Breast epithelium (tissue), 4 donors: ENCODE results near the gene ZNF454. TPM values are rescaled to one million over a fixed set of nuclear protein-coding genes. Genes with fewer than 3 reads are reported as not detected.

ENCODE experiments used
- DNase-seq, 2 donors: peaks; one replicate each; pipeline ENCODE4 v3.0.0-alpha.2; 2019; ENCODE audit warnings: low spot score in 2 of 2
- H3K27ac ChIP-seq, 2 donors: fragments of 200-600 bp; sonication (generic) in 1 of 2; one replicate each; pipeline ENCODE4 v1.5.1; 2016 to 2019; ENCODE audit warnings: mild to moderate bottlenecking in 1 of 2
- H3K27me3 ChIP-seq, 2 donors: fragments of 200-600 bp; sonication (generic) in 1 of 2; one replicate each; pipeline versions ENCODE4 v1.5.1 to v1.6.0; 2017 to 2019; ENCODE audit warnings: control low read depth in 1 of 2, mild to moderate bottlenecking in 1 of 2
- H3K36me3 ChIP-seq: fragments of 200-600 bp; one replicate; pipeline ENCODE4 v1.5.1; 2019
- H3K4me1 ChIP-seq, 2 donors: fragments of 200-600 bp; sonication (generic); one replicate each; pipeline ENCODE4 v1.5.1; 2016 to 2019; ENCODE audit warnings: control low read depth in 1 of 2
- H3K4me3 ChIP-seq, 3 donors: fragments of 200-600 bp; sonication (generic); 1 replicate in 2 of 3; 2 replicates in 1 of 3; pipeline ENCODE4 v1.5.1; 2016 to 2019; ENCODE audit warnings: mild to moderate bottlenecking in 3 of 3, moderate library complexity in 2 of 3
- H3K9me3 ChIP-seq, 2 donors: fragments of 200-600 bp; sonication (generic) in 1 of 2; one replicate each; pipeline ENCODE4 v1.5.1; 2016 to 2019; ENCODE audit warnings: control low read depth in 1 of 2
- POLR2A ChIP-seq: fragments of 450-650 bp; IDR thresholded peaks from one replicate; pipeline ENCODE4 v1.6.1; 2016; ENCODE audit warnings: antibody characterized with exemption, mild to moderate bottlenecking, moderate library complexity
- POLR2AphosphoS5 ChIP-seq, 3 donors: sonication (generic); formaldehyde crosslinking; IDR thresholded peaks; one replicate each; pipeline ENCODE4 v1.6.1; 2017; ENCODE audit warnings: antibody characterized with exemption in 3 of 3
- intact Hi-C: fragments of 100-400 bp; cut with DNase I; formaldehyde crosslinking; loops from one replicate; pipeline ENCODE4 v1.15.1; 2023; ENCODE audit warnings: low total_unique reads
- total RNA-seq, 3 donors: library from RNA; depleted of rRNA; stranded (reverse); fragments of >200 nt; gene quantifications; one replicate each; pipeline ENCODE4 v1.1.0, GENCODE V29; 2016
- TF ChIP-seq, protein P1 (sequence below), 3 donors: fragments of 450-650 bp; IDR thresholded peaks; one replicate each; pipeline ENCODE4 v1.5.1; 2016 to 2017; ENCODE audit warnings: antibody characterized with exemption in 3 of 3, mild to moderate bottlenecking in 3 of 3, moderate library complexity in 3 of 3

The ZNF454 gene
- total RNA-seq = 1 to 10 TPM; 1.9 to 5.2 (median 4.2) TPM

GRCh38 chr5:178940569-178941360 is at the start of gene ZNF454:
ZNF454 (plus strand) TSS chr5:178941198; CDS start chr5:178942792, 1,594 bp downstream.
- Histone ChIP-seq H3K36me3 (no peaks in the 10 kb centered on the region), H3K27me3 (no peaks in the 10 kb centered on the region), H3K9me3 (peaks cover 40 to 69% of the 10 kb centered on the region in 2 donors), H3K4me3 (peak within 1 kb of the TSS; percentile 58 to 83 (median 69)), H3K27ac (peak within 1 kb of the TSS; percentile 71 to 89), H3K4me1 (no peaks in the 10 kb centered on the region)
- peak; percentile 81 to 86 for DNase-seq
- intact Hi-C loops = no loop called here
- TF ChIP-seq, protein P1, sequence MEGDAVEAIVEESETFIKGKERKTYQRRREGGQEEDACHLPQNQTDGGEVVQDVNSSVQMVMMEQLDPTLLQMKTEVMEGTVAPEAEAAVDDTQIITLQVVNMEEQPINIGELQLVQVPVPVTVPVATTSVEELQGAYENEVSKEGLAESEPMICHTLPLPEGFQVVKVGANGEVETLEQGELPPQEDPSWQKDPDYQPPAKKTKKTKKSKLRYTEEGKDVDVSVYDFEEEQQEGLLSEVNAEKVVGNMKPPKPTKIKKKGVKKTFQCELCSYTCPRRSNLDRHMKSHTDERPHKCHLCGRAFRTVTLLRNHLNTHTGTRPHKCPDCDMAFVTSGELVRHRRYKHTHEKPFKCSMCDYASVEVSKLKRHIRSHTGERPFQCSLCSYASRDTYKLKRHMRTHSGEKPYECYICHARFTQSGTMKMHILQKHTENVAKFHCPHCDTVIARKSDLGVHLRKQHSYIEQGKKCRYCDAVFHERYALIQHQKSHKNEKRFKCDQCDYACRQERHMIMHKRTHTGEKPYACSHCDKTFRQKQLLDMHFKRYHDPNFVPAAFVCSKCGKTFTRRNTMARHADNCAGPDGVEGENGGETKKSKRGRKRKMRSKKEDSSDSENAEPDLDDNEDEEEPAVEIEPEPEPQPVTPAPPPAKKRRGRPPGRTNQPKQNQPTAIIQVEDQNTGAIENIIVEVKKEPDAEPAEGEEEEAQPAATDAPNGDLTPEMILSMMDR (IDR thresholded peaks at IDR 0.05) = no peak
- TF ChIP-seq POLR2A (no peak), POLR2AphosphoS5 (IDR thresholded peaks at IDR 0.05) (no peak)

GRCh38 chr5:178895615-178896571 is 45.1 kb upstream of the ZNF454 start, which contains the start of gene ZFP2:
ZFP2 (plus strand) TSS chr5:178895913; CDS start chr5:178931314, 35,401 bp downstream.
- Histone ChIP-seq H3K4me3 (peak within 1 kb of the TSS; percentile 73 to 83 (median 79)), H3K36me3 (no peaks in the 10 kb centered on the region), H3K27ac (peak within 1 kb of the TSS; percentile 86 to 90), H3K4me1 (no peaks in the 10 kb centered on the region), H3K27me3 (no peaks in the 10 kb centered on the region), H3K9me3 (peaks cover 3 to 5% of the 10 kb centered on the region in 2 donors)
- peak in 1 of 2 donors; percentile 54 for DNase-seq
- TF ChIP-seq, protein P1 (IDR thresholded peaks at IDR 0.05) = no peak
- TF ChIP-seq POLR2A (no peak), POLR2AphosphoS5 (IDR thresholded peaks at IDR 0.05) (peak in 1 of 3 donors; percentile 15)
- intact Hi-C loops = no loop called here

GRCh38 chr5:178899289-178899688 is 41.7 kb upstream of the ZNF454 start:
- intact Hi-C loops = no loop called here
- TF ChIP-seq POLR2AphosphoS5 (IDR thresholded peaks at IDR 0.05) = no peak
- no peak overlapping the region for H3K4me3 ChIP-seq
- H3K9me3 ChIP-seq = peaks cover 8 to 29% of the 10 kb centered on the region in 2 donors
- H3K36me3 ChIP-seq = no peaks in the 10 kb centered on the region
- no peaks in the 10 kb centered on the region for H3K27me3 ChIP-seq
- no peak overlapping the region for H3K27ac ChIP-seq
- no peaks in the 10 kb centered on the region for H3K4me1 ChIP-seq
- DNase-seq = no peak

DNA sequence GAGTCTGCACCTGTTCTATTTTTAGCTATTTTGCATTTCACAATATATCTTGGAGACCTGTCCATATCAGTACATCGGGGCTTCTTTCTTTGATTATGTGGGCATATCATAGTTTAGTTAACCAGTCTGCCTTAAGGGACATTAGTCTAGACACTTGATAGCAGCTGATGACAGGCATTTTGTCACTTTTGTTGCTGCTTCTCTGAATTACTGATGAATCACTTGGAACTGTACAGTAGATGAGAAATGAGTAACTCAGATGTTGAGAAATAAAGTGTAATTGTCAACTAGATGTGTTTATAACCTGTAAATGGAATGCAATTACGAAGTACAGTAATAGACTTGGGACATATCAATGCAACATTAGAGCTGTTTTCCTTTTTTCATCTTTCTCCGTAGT is 38.1 kb upstream of the ZNF454 start:
- DNase-seq = no peak
- Histone ChIP-seq H3K4me1 (no peaks in the 10 kb centered on the region), H3K36me3 (no peaks in the 10 kb centered on the region), H3K27me3 (no peaks in the 10 kb centered on the region), H3K9me3 (peaks cover 30 to 54% of the 10 kb centered on the region in 2 donors), H3K27ac (no peak overlapping the region), H3K4me3 (no peak overlapping the region)
- TF ChIP-seq POLR2A (no peak), POLR2AphosphoS5 (IDR thresholded peaks at IDR 0.05) (no peak)
- TF ChIP-seq, protein P1 (IDR thresholded peaks at IDR 0.05) = no peak
- intact Hi-C loops = no loop called here

GRCh38 chr5:178931846-178932760 is 8.9 kb upstream of the ZNF454 start:
- Histone ChIP-seq H3K27ac (no peak overlapping the region), H3K4me1 (no peaks in the 10 kb centered on the region), H3K27me3 (no peaks in the 10 kb centered on the region), H3K9me3 (peaks cover 96 to 100% of the 10 kb centered on the region in 2 donors), H3K36me3 (no peaks in the 10 kb centered on the region), H3K4me3 (no peak overlapping the region)
- TF ChIP-seq, protein P1 (IDR thresholded peaks at IDR 0.05) = no peak
- TF ChIP-seq POLR2AphosphoS5 (IDR thresholded peaks at IDR 0.05) (no peak), POLR2A (no peak)
- no peak for DNase-seq
- intact Hi-C loops = no loop called here
